Sciatic nerve (tissue), 2 donors: Measurements from ENCODE around the gene CALHM3. TPM values are rescaled to one million over a fixed set of nuclear protein-coding genes. Genes with fewer than 3 reads are reported as not detected.

Source experiments
- ATAC-seq: fragments of 200-7000 bp; cut with Tn5 transposase; one replicate; pipeline ENCODE4 v1.9.1; 2020; ENCODE audit warnings: mild to moderate bottlenecking, moderate library complexity
- DNase-seq: peaks from one replicate; pipeline ENCODE4 v3.0.0-alpha.2; 2020; ENCODE audit warnings: low spot score
- intact Hi-C: fragments of 100-400 bp; cut with DNase I; formaldehyde crosslinking; loops from one replicate; pipeline ENCODE4 v1.14.2; 2022
- total RNA-seq: library from RNA; stranded (reverse); fragmentation: NEBNext Ultra II Directional; extraction: Animal tissue kit (Norgen Biotek cat#: 25700); gene quantifications from one replicate; pipeline ENCODE4 v1.2.1, GENCODE V29; 2021
- donor health status: DM: no; HTN: no; CAD: no.
- donor health status: DM: no; HTN: no; CAD: no.

CALHM3 gene
- total RNA-seq, 1 donor from 2014 or later, result not detected

GRCh38 chr10:103454026-103454425 is 25.0 kb downstream of the CALHM3 start:
- no peak for ATAC-seq
- intact Hi-C loops, result no loop called here
- no peak for DNase-seq

DNA sequence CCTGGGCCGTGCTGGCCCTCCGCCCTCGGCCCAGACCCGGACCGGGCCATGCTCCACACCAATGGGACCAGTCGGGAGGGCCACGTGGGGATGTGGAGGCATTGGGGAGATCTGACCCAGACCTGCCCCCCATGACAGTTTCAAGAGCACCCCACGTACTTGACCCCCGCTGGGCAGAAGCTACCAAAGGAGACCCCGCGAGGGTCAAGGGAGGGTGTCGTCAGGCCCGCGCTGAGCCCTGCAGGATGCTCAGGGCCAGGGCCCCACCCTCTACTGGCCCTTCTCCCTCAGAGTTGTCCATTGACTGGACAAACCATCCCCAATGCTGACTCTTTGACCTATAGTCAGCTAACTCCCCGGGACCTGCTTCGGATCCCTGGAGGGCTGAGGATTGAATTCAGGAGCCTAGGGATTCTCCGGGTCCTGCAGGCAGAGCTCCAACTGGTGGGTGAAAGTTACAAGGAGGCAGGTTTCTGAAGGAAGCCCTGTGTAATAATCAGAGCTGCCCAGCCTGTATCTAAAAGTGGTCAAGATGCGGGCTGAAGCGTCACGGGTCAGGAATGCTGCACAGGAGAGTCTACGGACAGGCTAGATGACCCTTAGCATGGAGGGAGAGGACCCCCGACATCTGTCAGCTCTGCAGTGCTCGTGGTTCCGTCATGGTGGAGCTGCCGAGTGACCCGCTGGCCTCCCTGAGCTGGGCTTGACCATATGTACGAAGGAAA is 26.4 kb downstream of the CALHM3 start:
- DNase-seq (no peak), ATAC-seq (no peak)
- intact Hi-C loops, result no loop called here

GRCh38 chr10:103451831-103452505 is 27.1 kb downstream of the CALHM3 start, which contains the start of gene CALHM2:
Gene CALHM2, minus strand, starts transcription at chr10:103452370. Its CDS starts 2,429 bp downstream, at chr10:103449941.
- DNase-seq, result peak; percentile 84
- intact Hi-C loops, result no loop called here

GRCh38 chr10:103451091-103451813 is 27.8 kb downstream of the CALHM3 start:
- peak; percentile 74 for ATAC-seq
- intact Hi-C loops, result no loop called here
- DNase-seq, result peak; percentile 81

More at GRCh38 chr10:103451831-103452505, 27.1 kb downstream of the CALHM3 start, which contains the start of gene CALHM2:
- peak; percentile 83 for ATAC-seq

DNA sequence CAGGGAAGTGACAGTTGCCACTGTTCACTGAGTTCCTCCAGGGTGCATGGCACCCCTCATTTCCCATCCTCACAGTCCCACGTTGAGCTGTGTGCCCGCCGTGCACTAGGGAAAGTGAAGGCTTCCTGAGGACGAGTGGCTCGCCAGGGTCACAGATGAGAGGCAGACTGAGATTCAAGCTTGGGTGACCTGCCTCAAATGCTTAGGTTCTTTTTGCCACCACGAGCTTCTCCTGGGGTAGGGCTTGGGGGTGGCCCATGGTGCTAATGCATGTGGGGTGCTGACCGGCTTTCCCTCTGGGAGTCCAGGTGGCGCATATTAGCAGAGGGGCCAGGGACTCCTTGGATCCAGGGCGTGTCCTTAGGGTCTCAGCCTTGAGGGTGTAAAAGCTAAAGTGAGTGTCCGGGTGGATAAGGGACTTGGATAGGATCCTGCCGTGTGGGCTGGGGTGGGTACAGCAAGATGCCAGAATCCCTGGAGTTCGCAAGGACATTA is 28.8 kb downstream of the CALHM3 start:
- no peak for ATAC-seq
- intact Hi-C loops, result no loop called here
- DNase-seq, result no peak

DNA sequence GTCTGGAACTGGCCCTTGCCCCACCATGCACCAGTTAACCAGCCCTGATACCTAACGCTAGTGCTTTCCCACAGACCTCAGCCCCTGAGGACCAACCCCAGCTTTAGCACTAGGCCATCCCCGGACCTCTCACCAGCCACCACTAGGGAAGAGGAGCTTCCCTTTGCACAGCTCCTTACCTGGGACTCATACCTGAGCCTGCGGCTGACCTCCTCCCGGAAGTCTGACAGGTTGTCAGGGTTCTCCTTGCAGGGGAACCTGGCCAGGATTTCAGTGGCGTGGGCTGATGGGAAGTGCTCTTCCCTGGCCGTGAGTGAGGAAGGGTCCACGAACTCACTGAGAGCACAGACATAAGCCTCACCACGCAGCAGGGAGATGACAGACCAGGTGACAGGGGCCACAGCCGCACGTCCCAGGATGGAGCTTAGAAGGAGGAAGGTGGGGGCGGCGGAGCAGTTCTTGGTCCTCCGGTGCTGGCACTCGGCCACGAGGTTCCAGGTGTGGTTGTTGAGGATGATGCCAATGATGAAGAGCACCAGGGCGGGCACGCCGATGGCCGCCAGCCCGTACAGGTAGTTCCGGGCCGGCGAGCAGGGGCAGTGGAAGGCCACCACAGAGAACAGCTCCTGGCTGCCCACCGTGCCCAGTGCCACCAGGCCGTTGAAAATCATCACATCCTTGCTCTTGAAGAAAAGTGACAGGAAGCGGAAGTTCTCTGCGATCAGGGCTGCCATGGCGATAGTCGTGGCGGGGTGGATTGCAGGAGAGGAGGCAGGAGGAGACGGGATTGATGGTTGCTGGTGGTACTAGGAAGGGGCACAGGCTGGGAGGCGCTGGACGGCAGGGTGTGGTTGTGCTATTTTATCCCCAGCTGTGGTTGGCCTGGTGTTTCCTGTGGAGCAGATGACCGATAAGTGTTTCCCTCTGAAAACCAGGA is 29.6 kb downstream of the CALHM3 start:
- intact Hi-C loops, result no loop called here
- DNase-seq (peak; percentile 66), ATAC-seq (no peak)

DNA sequence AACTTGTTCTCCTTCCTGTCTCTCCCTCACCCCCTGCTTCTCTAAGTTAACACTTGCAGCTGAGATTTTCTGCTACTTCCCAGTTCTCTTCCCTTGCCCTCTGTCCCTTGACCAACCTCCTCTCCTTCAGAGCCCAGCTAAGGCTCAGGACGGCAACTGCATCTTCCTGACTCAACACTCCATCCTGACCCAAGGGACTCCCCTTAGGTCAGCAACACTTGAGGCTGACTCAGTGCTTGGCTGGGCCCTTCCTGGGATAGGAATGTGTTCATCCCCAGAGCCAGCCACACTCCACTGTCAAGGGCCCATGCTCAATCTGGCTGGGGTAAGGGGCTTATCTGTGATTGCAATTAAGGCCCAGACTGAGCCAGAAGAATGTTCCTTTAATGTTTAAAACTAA is 30.3 kb downstream of the CALHM3 start:
- DNase-seq (peak; percentile 74), ATAC-seq (peak; percentile 62)
- intact Hi-C loops, result no loop called here

DNA sequence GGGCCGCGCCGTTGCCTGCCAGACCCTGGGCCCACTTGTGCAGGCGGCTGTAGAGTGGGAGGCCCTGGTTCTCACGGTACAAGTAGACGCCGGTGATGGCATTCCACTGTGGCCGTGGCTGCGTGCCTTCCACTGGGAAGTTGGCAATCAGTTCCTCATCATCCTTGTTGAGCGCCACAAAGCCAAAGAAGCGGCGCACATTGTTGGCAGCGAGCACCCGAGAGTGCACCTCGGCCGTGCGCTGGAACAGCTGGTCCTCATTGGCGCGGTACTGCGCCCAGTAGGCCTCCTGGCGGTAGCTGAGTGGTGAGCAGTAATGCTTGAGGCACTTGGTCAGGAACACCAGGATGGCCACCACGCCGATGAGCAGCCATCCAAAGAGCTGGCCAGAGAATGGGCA is 31.9 kb downstream of the CALHM3 start:
- ATAC-seq (no peak), DNase-seq (no peak)
- intact Hi-C loops, result no loop called here

- ATAC-seq (peak; percentile 83), DNase-seq (peak; percentile 80)
- intact Hi-C loops, result no loop called here
Observed at GRCh38 chr10:103445767-103446567, 33.1 kb downstream of the CALHM3 start.

DNA sequence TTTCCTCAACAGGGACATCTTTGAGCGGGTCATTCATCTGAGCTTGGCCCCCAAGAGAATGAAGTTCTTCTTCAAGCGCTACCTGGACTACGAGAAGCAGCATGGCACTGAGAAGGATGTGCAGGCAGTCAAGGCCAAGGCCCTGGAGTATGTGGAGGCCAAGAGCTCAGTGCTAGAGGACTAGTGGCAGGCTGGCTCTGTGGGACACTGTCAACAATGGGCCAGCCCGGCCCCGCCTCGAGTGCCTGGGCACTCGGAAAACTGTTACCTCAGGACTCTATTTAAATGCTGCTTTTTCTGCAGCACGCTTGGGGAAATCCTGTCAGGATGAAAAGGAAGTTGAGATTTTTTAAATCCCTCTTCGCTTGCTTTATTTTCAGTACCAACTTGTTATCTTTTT is 33.7 kb downstream of the CALHM3 start:
- DNase-seq (no peak), ATAC-seq (no peak)
- intact Hi-C loops, result no loop called here

GRCh38 chr10:103444478-103444877 is 34.6 kb downstream of the CALHM3 start:
- intact Hi-C loops, result no loop called here
- ATAC-seq (no peak), DNase-seq (no peak)

DNA sequence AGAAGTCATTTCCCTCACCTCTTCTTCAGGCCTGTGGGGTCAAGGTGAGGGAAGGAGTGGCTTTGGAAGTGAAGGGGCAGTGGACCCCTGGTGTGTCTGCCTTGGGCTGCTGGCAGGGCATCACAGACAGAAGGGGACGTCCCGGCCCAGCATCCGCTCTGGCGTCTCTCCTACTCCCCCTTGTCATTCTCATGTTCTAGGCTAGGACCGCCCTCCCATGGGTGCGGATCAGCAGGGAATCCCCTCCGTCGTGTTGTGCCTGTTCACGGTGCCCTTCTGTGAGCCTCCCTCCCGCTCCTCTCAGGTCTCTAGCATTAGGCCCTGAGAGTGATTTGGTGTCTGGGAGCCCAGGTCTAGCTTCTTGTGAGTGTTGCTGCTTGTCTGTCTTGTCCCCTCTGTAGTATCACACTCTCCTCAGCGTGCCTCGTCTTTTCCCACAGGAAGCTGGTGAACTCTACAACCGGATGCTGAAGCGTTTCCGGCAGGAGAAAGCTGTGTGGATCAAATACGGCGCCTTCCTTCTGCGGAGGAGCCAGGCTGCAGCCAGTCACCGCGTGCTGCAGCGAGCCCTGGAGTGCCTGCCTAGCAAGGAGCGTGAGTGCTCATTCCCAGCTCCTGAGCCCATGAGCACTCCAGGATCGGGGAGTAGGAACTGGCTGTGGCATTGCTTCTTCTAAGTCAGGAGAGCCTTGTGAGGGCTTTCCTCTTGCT is 35.4 kb downstream of the CALHM3 start:
- ATAC-seq (no peak), DNase-seq (no peak)
- intact Hi-C loops, result no loop called here

DNA sequence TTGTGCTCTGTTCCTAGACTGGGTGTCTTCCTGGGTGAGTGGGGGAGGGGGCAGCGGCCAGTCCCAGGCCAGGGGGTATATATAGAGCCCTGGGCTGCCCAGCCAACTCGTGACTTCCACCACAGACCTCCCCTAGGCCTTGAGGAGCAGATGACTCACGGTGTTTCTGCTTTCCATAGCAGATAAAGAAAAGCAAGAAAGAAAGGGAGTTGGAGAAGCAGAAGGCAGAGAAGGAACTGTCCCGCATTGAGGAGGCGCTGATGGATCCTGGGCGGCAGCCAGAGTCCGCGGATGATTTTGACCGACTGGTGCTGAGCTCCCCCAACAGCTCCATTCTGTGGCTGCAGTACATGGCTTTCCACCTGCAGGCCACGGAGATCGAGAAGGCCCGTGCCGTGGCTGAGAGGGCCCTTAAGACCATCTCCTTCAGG is 37.0 kb downstream of the CALHM3 start:
- intact Hi-C loops, result no loop called here
- ATAC-seq, result peak; percentile 27
- no peak for DNase-seq

DNA sequence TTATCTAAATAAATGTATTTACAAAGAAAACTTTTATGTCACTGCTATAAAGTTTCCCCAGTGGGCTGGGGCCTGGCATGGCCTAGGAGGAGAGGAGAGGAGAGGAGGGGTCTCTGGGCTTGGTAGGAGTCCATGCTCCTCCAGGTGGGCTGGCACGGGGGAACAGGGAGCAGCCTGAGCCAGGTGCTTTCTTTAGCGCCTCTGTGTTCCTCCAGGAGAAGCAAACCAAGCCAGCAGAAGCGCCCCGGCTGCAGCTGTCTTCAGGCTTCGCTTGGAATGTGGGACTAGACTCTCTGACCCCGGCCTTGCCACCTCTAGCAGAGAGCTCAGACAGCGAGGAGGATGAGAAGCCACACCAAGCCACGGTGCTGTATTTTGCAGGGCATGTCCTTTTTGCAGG is 37.4 kb downstream of the CALHM3 start:
- ATAC-seq, result no peak
- intact Hi-C loops, result no loop called here
- no peak for DNase-seq

- ATAC-seq, result no peak
Observed at GRCh38 chr10:103441206-103441605, 37.8 kb downstream of the CALHM3 start.

GRCh38 chr10:103440416-103440815 is 38.6 kb downstream of the CALHM3 start:
- intact Hi-C loops, result no loop called here
- ATAC-seq, result no peak
- no peak for DNase-seq

More at GRCh38 chr10:103441206-103441605, 37.8 kb downstream of the CALHM3 start:
- DNase-seq, result no peak
- intact Hi-C loops, result no loop called here

- peak; percentile 11 for ATAC-seq
- intact Hi-C loops, result no loop called here
- DNase-seq, result no peak
Observed at GRCh38 chr10:103439776-103440175, 39.3 kb downstream of the CALHM3 start.
